Measurements from ENCODE around the gene RBP2.

DNA sequence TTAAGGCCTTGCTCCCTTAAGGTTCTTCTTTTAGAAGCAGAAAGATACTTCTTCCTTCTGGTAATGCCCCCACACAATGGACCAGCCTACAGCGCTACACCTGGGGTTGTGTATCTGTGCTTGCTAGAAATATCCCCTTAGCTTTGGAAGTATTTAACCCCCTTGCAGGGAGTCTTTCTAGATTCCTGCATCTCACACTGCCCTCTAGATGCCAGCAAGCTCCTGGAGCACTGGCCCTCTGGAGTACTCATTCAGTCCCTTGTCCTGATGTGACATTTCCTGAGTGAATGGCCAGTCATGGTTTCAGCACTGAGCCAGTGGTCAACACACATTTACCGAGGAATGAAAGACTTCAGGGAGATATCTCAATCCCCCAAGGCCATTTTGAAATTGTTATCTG is 30.4 kb upstream of the RBP2 start:
- TF ChIP-seq, protein P1, sequence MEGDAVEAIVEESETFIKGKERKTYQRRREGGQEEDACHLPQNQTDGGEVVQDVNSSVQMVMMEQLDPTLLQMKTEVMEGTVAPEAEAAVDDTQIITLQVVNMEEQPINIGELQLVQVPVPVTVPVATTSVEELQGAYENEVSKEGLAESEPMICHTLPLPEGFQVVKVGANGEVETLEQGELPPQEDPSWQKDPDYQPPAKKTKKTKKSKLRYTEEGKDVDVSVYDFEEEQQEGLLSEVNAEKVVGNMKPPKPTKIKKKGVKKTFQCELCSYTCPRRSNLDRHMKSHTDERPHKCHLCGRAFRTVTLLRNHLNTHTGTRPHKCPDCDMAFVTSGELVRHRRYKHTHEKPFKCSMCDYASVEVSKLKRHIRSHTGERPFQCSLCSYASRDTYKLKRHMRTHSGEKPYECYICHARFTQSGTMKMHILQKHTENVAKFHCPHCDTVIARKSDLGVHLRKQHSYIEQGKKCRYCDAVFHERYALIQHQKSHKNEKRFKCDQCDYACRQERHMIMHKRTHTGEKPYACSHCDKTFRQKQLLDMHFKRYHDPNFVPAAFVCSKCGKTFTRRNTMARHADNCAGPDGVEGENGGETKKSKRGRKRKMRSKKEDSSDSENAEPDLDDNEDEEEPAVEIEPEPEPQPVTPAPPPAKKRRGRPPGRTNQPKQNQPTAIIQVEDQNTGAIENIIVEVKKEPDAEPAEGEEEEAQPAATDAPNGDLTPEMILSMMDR (conservative IDR thresholded peaks at IDR 0.05; ENCODE audit: low read length): no peak
- no peak for TF ChIP-seq EZH2phosphoT487 (IDR thresholded peaks at IDR 0.05; ENCODE audit: borderline replicate concordance, low read depth, low read length)

All from OCI-LY7 (cell line).